ENCODE data around the gene VIL1. TPM values are rescaled to one million over a fixed set of nuclear protein-coding genes. Genes with fewer than 3 reads are reported as not detected.

VIL1 gene
- polyA plus RNA-seq, 1 donor from 2014 or later: not detected

DNA sequence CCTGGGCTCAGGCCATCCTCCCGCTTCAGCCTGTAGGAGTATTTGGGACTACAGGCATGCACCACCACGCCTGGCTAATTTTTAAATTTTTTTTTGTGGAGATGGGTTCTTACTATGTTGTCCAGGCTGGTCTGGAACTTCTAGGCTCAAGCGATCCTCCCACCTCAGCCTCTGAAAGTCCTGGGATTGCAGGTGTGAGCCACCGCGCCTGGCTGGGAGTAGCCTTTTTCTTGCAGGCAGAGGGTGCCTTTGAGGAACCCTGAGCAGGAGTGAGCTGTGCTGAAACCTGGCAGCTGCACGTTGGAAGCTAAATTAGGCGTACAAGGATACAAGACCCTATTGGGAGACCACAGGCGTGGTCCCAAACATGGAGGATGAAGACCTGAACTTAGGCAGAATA lies 11.2 kb upstream of the VIL1 start:
- Histone ChIP-seq H4K20me1 (ENCODE audit: insufficient read depth) (no peaks in the 10 kb centered on the region), H3F3A (ENCODE audit: insufficient read depth, low read length, poor library complexity, severe bottlenecking) (no peaks in the 10 kb centered on the region), H3K4me2 (ENCODE audit: low read length) (no peak overlapping the region), H3K9ac (ENCODE audit: low read length) (no peak overlapping the region), H3K27ac (ENCODE audit: low read length) (no peak overlapping the region), H3K9me2 (ENCODE audit: insufficient read depth, low read length) (no peaks in the 10 kb centered on the region), H3K9me3 (ENCODE audit: low read length) (no peaks in the 10 kb centered on the region), H3K4me3 (ENCODE audit: low read length) (no peak overlapping the region), H2AFZ (ENCODE audit: low read depth, low read length) (no peak overlapping the region), H3K27me3 (ENCODE audit: insufficient read depth, low read depth, low read length) (no peaks in the 10 kb centered on the region), H3K79me2 (replicated peaks; ENCODE audit: insufficient read depth, low read length) (no peaks in the 10 kb centered on the region), H3K36me3 (ENCODE audit: insufficient read depth, low read length) (no peaks in the 10 kb centered on the region)
- TF ChIP-seq EZH2 (IDR thresholded peaks at IDR 0.05; ENCODE audit: borderline replicate concordance, insufficient read depth, low read length, poor library complexity, severe bottlenecking) (no peak), POLR2AphosphoS5 (IDR thresholded peaks at IDR 0.05) (no peak), RAD21 (conservative IDR thresholded peaks at IDR 0.05) (no peak), TAF1 (IDR thresholded peaks at IDR 0.05; ENCODE audit: low read depth) (no peak), MXI1 (conservative IDR thresholded peaks at IDR 0.05; ENCODE audit: poor library complexity, severe bottlenecking) (no peak), EP300 (conservative IDR thresholded peaks at IDR 0.05; ENCODE audit: poor library complexity, severe bottlenecking) (no peak)
- TF ChIP-seq, protein P1, sequence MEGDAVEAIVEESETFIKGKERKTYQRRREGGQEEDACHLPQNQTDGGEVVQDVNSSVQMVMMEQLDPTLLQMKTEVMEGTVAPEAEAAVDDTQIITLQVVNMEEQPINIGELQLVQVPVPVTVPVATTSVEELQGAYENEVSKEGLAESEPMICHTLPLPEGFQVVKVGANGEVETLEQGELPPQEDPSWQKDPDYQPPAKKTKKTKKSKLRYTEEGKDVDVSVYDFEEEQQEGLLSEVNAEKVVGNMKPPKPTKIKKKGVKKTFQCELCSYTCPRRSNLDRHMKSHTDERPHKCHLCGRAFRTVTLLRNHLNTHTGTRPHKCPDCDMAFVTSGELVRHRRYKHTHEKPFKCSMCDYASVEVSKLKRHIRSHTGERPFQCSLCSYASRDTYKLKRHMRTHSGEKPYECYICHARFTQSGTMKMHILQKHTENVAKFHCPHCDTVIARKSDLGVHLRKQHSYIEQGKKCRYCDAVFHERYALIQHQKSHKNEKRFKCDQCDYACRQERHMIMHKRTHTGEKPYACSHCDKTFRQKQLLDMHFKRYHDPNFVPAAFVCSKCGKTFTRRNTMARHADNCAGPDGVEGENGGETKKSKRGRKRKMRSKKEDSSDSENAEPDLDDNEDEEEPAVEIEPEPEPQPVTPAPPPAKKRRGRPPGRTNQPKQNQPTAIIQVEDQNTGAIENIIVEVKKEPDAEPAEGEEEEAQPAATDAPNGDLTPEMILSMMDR (IDR thresholded peaks at IDR 0.05; ENCODE audit: poor library complexity, severe bottlenecking): no peak

DNA sequence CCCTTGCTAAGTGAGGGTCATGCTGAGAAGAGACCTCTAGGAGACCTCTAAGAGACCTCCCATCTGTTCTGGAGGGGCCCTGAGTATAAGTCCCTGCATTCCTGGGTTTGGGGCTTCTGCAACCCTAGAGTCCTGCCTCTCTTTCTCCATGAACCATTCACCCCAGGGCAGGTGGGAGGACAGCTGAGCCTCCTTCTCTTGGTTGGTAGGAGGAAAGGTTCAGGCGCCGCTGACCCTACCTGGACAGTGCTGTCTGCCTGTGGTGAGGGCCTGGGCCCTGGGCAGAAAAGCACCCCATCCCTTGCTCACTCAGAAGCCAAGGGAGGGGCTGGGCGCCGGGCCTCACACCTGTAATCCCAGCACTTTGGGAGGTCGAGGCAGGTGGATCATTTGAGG lies 604 bp upstream of the VIL1 start:
- Histone ChIP-seq H3K36me3 (ENCODE audit: insufficient read depth, low read length) (no peaks in the 10 kb centered on the region), H3K4me3 (ENCODE audit: low read length) (no peak overlapping the region), H3K9ac (ENCODE audit: low read length) (no peak overlapping the region), H2AFZ (ENCODE audit: low read depth, low read length) (no peak overlapping the region), H3K79me2 (replicated peaks; ENCODE audit: insufficient read depth, low read length) (no peaks in the 10 kb centered on the region), H3K27me3 (ENCODE audit: insufficient read depth, low read depth, low read length) (no peaks in the 10 kb centered on the region), H3K27ac (ENCODE audit: low read length) (no peak overlapping the region), H3K9me3 (ENCODE audit: low read length) (no peaks in the 10 kb centered on the region), H4K20me1 (ENCODE audit: insufficient read depth) (no peaks in the 10 kb centered on the region), H3K4me2 (ENCODE audit: low read length) (no peak overlapping the region), H3K9me2 (ENCODE audit: insufficient read depth, low read length) (no peaks in the 10 kb centered on the region), H3F3A (ENCODE audit: insufficient read depth, low read length, poor library complexity, severe bottlenecking) (no peaks in the 10 kb centered on the region)
- no peak for TF ChIP-seq EZH2 (IDR thresholded peaks at IDR 0.05; ENCODE audit: borderline replicate concordance, insufficient read depth, low read length, poor library complexity, severe bottlenecking)
- no peak for TF ChIP-seq POLR2AphosphoS5 (IDR thresholded peaks at IDR 0.05)
- TF ChIP-seq SMC3 (conservative IDR thresholded peaks at IDR 0.05; ENCODE audit: poor library complexity): no peak
- TF ChIP-seq EP300 (conservative IDR thresholded peaks at IDR 0.05; ENCODE audit: poor library complexity, severe bottlenecking): no peak
- no peak for TF ChIP-seq MXI1 (conservative IDR thresholded peaks at IDR 0.05; ENCODE audit: poor library complexity, severe bottlenecking)
- TF ChIP-seq, protein P1 (IDR thresholded peaks at IDR 0.05; ENCODE audit: poor library complexity, severe bottlenecking): no peak
- no peak for TF ChIP-seq TAF1 (IDR thresholded peaks at IDR 0.05; ENCODE audit: low read depth)
- no peak for TF ChIP-seq RAD21 (conservative IDR thresholded peaks at IDR 0.05)
- TF ChIP-seq, protein P2, sequence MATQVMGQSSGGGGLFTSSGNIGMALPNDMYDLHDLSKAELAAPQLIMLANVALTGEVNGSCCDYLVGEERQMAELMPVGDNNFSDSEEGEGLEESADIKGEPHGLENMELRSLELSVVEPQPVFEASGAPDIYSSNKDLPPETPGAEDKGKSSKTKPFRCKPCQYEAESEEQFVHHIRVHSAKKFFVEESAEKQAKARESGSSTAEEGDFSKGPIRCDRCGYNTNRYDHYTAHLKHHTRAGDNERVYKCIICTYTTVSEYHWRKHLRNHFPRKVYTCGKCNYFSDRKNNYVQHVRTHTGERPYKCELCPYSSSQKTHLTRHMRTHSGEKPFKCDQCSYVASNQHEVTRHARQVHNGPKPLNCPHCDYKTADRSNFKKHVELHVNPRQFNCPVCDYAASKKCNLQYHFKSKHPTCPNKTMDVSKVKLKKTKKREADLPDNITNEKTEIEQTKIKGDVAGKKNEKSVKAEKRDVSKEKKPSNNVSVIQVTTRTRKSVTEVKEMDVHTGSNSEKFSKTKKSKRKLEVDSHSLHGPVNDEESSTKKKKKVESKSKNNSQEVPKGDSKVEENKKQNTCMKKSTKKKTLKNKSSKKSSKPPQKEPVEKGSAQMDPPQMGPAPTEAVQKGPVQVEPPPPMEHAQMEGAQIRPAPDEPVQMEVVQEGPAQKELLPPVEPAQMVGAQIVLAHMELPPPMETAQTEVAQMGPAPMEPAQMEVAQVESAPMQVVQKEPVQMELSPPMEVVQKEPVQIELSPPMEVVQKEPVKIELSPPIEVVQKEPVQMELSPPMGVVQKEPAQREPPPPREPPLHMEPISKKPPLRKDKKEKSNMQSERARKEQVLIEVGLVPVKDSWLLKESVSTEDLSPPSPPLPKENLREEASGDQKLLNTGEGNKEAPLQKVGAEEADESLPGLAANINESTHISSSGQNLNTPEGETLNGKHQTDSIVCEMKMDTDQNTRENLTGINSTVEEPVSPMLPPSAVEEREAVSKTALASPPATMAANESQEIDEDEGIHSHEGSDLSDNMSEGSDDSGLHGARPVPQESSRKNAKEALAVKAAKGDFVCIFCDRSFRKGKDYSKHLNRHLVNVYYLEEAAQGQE (IDR thresholded peaks at IDR 0.05; ENCODE audit: borderline replicate concordance): no peak
